DOHH2 (cell line): ENCODE measurements around the gene CNTD1.

Experiments
- H3F3A ChIP-seq: fragments of 200-600 bp; sonication (generic), shearing (Covaris generic); 2 replicates; pipeline ENCODE4 v1.6.0; 2016; ENCODE audit warnings: antibody characterized with exemption, mild to moderate bottlenecking; ENCODE audit not compliant: control insufficient read depth, insufficient read depth
- H3K27ac ChIP-seq: fragments of 200-600 bp; sonication (generic); 2 replicates; pipeline ENCODE4 v1.5.1; 2014; ENCODE audit warnings: low read depth, mild to moderate bottlenecking, low read length, moderate library complexity
- H3K27me3 ChIP-seq: fragments of 200-600 bp; sonication (generic); 2 replicates; pipeline ENCODE4 v1.6.1; 2014; ENCODE audit warnings: mild to moderate bottlenecking, low read length, mixed read lengths; ENCODE audit not compliant: control insufficient read depth
- H3K36me3 ChIP-seq: fragments of 200-600 bp; sonication (generic); 2 replicates; pipeline ENCODE4 v1.6.1; 2014; ENCODE audit warnings: mild to moderate bottlenecking, low read length, moderate library complexity, mixed read lengths; ENCODE audit not compliant: control insufficient read depth
- H3K4me1 ChIP-seq: fragments of 200-600 bp; sonication (generic); 2 replicates; pipeline ENCODE4 v1.6.1; 2014; ENCODE audit warnings: mild to moderate bottlenecking, low read length, mixed read lengths; ENCODE audit not compliant: control insufficient read depth
- H3K4me2 ChIP-seq: fragments of 200-600 bp; sonication (generic); 2 replicates; pipeline ENCODE4 v1.6.0; 2014; ENCODE audit warnings: mild to moderate bottlenecking, low read length, moderate library complexity
- H3K4me3 ChIP-seq: fragments of 200-600 bp; sonication (generic); 2 replicates; pipeline ENCODE4 v1.5.1; 2014; ENCODE audit warnings: mild to moderate bottlenecking, low read length, mixed read lengths
- H3K79me2 ChIP-seq: fragments of 200-600 bp; sonication (generic); 2 replicates; pipeline ENCODE4 v1.6.1; 2014; ENCODE audit warnings: mild to moderate bottlenecking, low read length, mixed read lengths; ENCODE audit not compliant: control insufficient read depth
- H3K9me2 ChIP-seq: fragments of 200-600 bp; sonication (generic); replicated peaks from 2 replicates; pipeline ENCODE4 v1.6.1; 2014; ENCODE audit warnings: mild to moderate bottlenecking, low read length, mixed read lengths; ENCODE audit not compliant: control insufficient read depth
- H3K9me3 ChIP-seq: fragments of 200-600 bp; sonication (generic); 2 replicates; pipeline ENCODE4 v1.6.1; 2014; ENCODE audit warnings: antibody characterized with exemption, low read length, mixed read lengths; ENCODE audit not compliant: control insufficient read depth, insufficient read depth
- H4K20me1 ChIP-seq: fragments of 200-600 bp; sonication (generic); 2 replicates; pipeline ENCODE4 v1.6.0; 2014; ENCODE audit warnings: low read depth, mild to moderate bottlenecking, antibody characterized with exemption, low read length, moderate library complexity; ENCODE audit not compliant: control insufficient read depth, insufficient read depth
- EZH2phosphoT487 ChIP-seq: fragments of 200-600 bp; sonication (generic); IDR thresholded peaks from 2 replicates; pipeline ENCODE4 v1.6.1; 2017; ENCODE audit warnings: borderline replicate concordance, mild to moderate bottlenecking, antibody characterized with exemption, low read length, moderate library complexity, mixed read lengths
- TF ChIP-seq, protein P1 (sequence below): fragments of 200-600 bp; sonication (generic); IDR thresholded peaks from one replicate; pipeline ENCODE4 v1.5.1; 2014; ENCODE audit warnings: antibody characterized with exemption, mild to moderate bottlenecking, low read depth, low read length; ENCODE audit not compliant: poor library complexity, severe bottlenecking

Gene CNTD1

DNA sequence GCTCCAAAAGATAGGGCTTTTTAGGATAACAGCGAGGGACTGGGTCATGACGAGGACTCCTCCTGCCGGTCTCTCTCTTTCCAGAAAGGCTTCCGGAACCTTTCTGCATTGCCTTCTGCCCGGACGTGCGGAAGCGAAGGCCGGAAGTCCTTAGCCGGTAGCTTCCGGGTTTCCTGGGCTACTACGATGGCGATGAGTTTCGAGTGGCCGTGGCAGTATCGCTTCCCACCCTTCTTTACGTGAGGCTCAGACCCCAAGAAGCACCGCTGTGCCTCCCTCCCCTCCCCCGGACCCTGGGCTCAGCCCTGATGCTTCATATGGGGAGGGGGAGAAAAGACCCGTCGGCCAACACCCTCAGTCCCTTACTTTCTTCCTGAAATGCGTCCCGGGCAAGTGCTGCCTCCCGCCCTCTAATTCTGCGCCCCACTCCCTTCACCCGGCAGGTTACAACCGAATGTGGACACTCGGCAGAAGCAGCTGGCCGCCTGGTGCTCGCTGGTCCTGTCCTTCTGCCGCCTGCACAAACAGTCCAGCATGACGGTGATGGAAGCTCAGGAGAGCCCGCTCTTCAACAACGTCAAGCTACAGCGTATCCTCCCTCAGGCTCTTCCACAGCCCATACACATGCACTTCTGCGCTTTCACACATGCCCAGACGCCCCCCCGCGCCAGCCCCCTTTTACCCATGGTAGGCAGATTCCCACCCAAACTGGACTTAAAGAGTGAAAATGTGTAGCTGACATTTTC lies 25.2 kb upstream of the CNTD1 start, which contains the start of gene VPS25:
Gene VPS25 (plus strand): TSS at position 160 of the 746 bp plus-strand sequence. CDS start 27 bp downstream, at position 187.
- no peaks in the 10 kb centered on the region for H4K20me1 ChIP-seq
- H3K9me2 ChIP-seq: no peaks in the 10 kb centered on the region
- H3K27ac ChIP-seq: 0 out of 2 replicates have a peak within 1 kb of the TSS, but pooled peaks have one; percentile 8
- H3K36me3 ChIP-seq: peaks cover 26% of the 10 kb centered on the region
- H3K4me2 ChIP-seq: peak within 1 kb of the TSS; percentile 83
- no peaks in the 10 kb centered on the region for H3K9me3 ChIP-seq
- no peaks in the 10 kb centered on the region for H3K27me3 ChIP-seq
- no peaks in the 10 kb centered on the region for H3F3A ChIP-seq
- H3K4me1 ChIP-seq: peaks cover 14% of the 10 kb centered on the region
- no peak for TF ChIP-seq EZH2phosphoT487
- TF ChIP-seq, protein P1, sequence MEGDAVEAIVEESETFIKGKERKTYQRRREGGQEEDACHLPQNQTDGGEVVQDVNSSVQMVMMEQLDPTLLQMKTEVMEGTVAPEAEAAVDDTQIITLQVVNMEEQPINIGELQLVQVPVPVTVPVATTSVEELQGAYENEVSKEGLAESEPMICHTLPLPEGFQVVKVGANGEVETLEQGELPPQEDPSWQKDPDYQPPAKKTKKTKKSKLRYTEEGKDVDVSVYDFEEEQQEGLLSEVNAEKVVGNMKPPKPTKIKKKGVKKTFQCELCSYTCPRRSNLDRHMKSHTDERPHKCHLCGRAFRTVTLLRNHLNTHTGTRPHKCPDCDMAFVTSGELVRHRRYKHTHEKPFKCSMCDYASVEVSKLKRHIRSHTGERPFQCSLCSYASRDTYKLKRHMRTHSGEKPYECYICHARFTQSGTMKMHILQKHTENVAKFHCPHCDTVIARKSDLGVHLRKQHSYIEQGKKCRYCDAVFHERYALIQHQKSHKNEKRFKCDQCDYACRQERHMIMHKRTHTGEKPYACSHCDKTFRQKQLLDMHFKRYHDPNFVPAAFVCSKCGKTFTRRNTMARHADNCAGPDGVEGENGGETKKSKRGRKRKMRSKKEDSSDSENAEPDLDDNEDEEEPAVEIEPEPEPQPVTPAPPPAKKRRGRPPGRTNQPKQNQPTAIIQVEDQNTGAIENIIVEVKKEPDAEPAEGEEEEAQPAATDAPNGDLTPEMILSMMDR: peak; percentile 12
- H3K79me2 ChIP-seq: peaks cover 14% of the 10 kb centered on the region
- H3K4me3 ChIP-seq: peak within 1 kb of the TSS; percentile 89

DNA sequence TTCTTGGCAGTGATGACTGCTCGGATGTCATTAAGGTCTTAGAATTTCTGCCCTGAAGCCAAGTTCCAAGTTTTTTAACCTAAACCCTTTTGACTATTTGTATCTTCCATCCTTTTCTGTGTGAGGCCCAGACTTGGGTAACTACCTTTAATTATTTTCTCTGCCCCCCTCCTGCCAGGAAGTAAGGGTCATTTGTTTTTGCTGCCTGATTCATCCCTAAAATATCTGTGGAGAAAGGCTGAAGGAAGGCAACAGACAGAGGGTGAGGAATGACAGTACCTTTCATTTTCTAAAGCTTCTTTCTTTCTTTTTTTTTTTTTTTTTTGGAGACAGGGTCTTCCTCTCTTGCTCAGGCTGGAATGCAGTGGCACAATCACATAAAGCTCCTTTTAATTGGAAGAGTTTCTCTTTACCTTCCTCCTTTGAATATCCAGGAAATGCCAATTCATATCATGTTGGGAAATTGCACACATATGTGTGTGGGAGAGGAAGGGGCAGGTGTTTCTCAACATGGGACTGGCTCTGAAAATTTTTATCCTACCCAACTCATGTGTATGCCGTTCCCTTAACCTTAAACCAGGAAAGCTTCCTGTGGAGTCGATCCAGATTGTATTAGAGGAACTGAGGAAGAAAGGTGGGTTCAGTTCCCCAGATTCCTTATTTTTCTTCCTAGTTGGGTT lies 24.5 kb upstream of the CNTD1 start:
- H4K20me1 ChIP-seq: no peaks in the 10 kb centered on the region
- peak overlapping the region; percentile 83 for H3K4me2 ChIP-seq
- no peak overlapping the region for H3K27ac ChIP-seq
- H3K27me3 ChIP-seq: no peaks in the 10 kb centered on the region
- peak overlapping the region; percentile 89 for H3K4me3 ChIP-seq
- no peak for TF ChIP-seq EZH2phosphoT487
- H3K36me3 ChIP-seq: peaks cover 32% of the 10 kb centered on the region
- no peaks in the 10 kb centered on the region for H3K9me3 ChIP-seq
- H3K9me2 ChIP-seq: no peaks in the 10 kb centered on the region
- peaks cover 14% of the 10 kb centered on the region for H3K79me2 ChIP-seq
- no peaks in the 10 kb centered on the region; the same call in 1 of the 2 replicates for H3F3A ChIP-seq
- peaks cover 14% of the 10 kb centered on the region for H3K4me1 ChIP-seq

DNA sequence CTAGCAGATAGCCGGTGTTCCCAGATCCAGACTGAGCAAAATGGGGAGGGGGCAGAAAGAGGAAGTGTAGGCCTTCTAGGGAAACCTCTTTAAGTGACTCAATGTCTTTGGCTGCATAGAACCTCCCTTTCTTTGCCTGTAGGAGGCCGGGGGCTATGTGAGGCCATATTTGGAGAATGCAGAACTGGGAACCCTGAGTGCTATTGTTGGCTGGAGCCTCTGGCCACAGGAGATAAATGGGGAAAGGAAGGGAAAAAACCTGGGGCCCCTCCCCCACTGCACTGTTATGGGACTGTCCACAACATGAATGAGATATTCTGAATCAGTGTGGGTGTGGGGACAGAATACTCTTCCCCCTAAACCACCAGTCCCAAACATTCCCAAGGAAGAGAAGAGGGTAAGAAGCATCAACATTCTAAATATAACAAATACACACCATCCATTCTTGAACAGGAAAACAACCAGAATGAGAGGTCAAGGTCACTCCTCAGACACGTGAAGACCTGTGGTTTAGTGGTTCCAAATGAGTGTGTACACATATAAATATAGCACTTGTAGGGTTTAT lies 23.0 kb upstream of the CNTD1 start:
- no peak overlapping the region for H3K4me2 ChIP-seq
- no peaks in the 10 kb centered on the region; the same call in 1 of the 2 replicates for H3F3A ChIP-seq
- no peaks in the 10 kb centered on the region for H3K9me3 ChIP-seq
- H3K36me3 ChIP-seq: peaks cover 38% of the 10 kb centered on the region
- H3K27me3 ChIP-seq: peaks cover under 1% of the 10 kb centered on the region
- no peak overlapping the region for H3K4me3 ChIP-seq
- no peaks in the 10 kb centered on the region for H3K9me2 ChIP-seq
- no peak overlapping the region for H3K27ac ChIP-seq
- H3K79me2 ChIP-seq: peaks cover 14% of the 10 kb centered on the region
- TF ChIP-seq, protein P1: no peak
- TF ChIP-seq EZH2phosphoT487: no peak
- no peaks in the 10 kb centered on the region for H4K20me1 ChIP-seq
- peaks cover 14% of the 10 kb centered on the region for H3K4me1 ChIP-seq
